TTC549 (cell line): Measurements from ENCODE around the gene MCF2L.
"Not testable (repeated sequence)": the region's sequence is repeated elsewhere in the genome, so short reads cannot be mapped to it uniquely, and the experiment has no call there.

Experiments used
- FAIRE-seq: peaks from 2 replicates; lab custom pipeline; 2012; peaks lifted over from hg19 to GRCh38; lab: Jason Lieb, UNC

MCF2L gene

DNA sequence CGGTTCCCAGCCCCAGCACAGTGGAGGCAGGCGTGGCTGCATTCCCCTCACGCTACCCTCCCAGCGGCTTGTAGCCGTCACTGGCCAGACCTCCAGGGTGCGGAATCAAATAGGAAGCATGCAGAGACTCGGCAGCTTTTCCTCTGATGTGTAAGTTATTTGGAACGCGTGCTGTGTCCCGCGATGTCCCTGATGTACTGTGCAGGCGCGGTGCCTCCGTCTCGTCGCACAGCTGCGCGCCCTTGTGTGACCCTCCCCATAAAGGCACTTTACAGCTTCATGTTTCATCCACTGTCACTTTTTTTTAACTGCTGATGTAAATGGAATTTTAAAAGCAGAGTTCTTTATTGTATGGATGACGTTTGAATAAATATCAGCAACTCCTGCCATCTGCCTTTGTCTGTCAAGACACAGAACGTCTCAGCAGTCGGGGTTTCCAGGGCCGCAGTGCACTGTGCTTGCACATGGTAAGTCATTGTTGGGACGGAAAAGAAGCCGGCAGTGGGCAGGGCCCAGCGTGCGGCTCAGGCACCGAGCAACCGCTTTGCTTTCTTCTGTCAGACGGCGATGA is 129.2 kb downstream of the MCF2L start:
- FAIRE-seq: no peak

DNA sequence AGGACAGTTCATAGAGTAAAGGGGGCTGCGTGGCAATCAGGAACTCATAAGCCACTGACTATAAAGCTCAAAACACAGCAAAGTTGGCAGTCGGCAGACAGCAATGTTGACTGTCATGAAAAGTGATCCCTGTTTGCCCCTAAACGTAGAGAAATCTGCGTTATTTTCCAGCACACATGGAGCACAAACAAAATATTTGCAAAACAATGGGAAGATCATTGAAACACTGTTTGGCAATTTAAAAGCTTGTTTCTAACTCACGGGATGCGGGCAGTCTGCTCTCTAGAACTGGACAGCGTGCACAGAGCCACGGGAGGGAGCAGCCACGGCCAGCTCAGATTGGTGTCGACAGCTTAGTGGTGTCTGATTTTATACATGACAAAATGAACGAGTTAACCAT is 130.1 kb downstream of the MCF2L start:
- FAIRE-seq: no peak

DNA sequence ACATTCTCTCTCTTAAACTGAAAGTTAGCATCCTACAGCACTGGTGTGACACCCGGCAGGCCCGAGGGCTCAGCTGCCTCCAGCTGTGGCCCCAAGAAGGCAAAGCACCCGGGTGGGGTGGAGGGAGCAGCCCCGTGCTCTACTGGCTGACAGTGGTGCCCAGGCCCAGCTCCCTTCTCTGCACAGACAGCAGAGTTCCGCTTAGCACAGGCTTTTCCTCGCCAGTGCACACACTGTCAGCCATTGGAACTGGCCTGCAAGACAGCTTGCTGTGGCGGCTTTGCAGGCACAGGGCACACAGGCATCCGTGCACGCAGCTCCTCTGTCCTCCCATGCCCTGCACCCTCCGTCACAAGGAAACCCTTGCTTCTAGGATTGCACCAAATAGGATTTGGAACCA is 133.3 kb downstream of the MCF2L start:
- FAIRE-seq: not testable (repeated sequence)

DNA sequence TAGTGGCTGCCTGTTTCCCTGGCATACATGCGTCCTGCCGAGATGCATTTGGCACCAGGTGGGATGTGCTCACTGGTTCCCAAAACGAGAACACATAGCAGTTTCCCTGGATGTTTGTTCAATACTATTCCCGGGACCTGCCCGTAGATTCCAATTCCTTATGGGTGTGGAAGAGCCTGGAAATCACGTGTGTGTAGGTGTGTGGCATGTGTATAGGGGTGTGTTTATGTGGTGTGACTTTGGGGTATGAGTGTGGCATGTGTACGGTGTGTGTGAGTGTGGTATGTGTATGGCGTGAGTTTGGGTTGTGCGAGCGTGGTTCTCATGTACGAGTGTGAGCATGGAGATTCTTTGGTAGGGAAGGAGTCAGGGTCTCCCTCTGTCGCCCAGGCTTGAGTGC is 133.7 kb downstream of the MCF2L start:
- FAIRE-seq: no peak

DNA sequence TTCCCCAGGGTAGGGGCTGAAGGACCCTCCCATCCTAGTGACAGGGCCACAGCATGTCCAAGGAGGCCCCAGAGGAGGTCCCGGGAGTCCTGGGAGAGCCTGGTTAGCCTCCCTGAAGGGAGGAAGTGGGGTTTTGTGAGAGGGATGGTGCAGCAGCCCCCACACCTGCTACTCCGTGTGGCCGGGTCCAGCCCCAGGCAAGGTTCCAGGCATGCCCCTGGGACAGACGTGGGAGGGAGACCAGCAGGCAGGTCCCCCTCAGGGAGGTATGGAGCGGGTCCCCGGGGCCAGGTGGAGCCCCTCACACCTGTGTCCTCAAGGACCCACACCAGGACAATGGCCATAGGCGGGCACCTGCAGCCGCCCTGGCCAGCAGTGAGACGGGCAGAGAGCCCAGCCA is 134.6 kb downstream of the MCF2L start:
- no peak for FAIRE-seq

DNA sequence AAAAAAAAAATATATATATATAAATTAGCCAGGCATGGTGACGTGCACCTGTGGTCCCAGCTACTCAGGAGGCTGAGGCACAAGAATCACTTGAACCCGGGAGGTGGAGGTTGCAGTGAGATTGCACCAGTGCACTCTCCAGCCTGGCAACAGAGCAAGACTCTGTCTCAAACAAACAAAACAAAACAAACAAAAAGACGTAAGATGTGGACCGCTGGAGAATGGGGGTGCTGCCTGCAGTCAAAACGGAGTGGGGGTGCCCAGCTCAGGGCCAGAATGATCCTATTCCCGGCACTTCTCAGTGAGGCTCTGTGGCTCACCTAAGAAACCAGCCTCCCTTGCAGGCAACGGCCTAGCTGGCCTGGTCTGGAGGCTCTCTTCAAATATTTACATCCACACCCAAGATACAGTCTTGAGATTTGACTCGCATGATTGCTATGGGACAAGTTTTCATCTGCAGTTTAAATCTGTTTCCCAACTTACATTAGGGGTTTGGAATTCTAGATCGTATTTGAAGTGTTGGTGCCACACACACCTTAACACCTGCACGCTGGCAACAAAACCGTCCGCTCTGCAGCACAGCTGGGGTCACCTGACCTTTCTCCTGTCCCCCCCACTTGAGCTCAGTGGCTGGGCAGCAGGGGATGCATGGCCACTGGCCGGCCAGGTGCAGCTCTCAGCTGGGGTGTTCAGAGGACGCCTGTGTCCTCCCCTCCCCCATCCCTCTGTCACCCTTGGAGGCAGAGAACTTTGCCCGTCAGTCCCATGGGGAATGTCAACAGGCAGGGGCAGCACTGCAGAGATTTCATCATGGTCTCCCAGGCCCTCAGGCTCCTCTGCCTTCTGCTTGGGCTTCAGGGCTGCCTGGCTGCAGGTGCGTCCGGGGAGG is 136.3 kb downstream of the MCF2L start, which contains the start of gene F7:
Gene F7 (plus strand): TSS at position 760 of the 889 bp plus-strand sequence. CDS start 51 bp downstream, at position 811.
- FAIRE-seq: no peak

DNA sequence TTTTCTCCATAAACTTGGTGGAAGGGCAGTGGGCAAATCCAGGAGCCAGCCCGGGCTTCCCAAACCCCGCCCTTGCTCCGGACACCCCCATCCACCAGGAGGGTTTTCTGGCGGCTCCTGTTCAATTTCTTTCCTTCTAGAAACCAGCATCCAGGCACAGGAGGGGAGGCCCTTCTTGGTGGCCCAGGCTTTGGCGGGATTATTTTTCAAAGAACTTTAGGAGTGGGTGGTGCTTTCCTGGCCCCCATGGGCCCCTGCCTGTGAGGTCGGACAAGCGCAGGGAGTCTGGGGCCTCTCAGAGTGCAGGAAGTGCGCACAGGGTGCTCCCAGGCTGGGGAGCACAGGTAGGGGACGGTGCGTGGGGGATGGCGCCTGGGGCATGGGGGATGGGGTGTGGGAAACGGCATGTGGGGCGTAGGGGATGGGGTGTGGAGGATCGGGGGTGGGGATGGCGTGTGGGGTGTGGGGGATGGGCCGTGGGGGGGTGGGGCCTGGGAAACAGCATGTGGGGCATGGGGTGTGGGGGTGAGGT is 137.0 kb downstream of the MCF2L start:
- no peak for FAIRE-seq

DNA sequence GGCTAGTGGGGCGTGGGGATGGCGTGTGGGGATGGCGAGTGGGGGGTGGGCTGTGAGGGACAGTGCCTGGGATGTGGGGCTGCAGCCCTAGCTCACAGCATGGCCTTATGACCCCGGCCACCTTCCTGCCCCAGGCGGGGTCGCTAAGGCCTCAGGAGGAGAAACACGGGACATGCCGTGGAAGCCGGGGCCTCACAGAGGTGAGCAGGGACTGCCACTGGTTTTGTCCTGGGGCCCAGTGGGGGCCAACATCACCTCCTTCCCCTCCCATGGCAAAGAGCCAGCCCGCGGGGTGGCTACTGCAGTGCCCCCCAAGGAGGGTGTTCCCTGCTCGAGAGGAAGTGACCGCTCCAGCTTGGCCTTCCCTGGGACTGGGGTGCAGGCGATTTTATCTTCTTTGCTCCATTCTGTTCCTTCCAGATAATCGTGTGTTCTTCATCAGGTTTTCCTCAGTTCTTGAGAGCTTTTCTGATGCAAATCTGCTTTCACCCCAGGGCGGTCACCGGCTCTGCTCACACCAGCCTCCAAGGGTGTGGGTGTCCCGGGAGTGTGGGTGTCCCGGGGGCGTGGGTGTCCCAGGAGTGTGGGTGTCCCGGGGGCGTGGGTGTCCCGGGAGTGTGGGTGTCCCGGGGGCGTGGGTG is 137.8 kb downstream of the MCF2L start:
- no peak for FAIRE-seq

DNA sequence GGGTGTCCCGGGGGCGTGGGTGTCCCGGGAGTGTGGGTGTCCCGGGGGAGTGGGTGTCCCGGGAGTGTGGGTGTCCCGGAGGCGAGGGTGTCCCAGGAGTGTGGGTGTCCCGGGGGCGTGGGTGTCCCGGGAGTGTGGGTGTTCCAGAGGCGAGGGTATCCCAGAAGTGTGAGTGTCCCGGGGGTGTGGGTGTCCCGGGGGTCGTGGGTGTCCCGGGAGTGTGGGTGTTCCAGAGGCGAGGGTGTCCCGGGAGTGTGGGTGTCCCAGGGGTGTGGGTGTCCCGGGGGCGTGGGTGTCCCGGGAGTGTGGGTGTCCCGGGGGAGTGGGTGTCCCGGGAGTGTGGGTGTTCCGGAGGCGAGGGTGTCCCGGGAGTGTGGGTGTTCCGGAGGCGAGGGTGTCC is 139.5 kb downstream of the MCF2L start:
- FAIRE-seq: not testable (repeated sequence)

DNA sequence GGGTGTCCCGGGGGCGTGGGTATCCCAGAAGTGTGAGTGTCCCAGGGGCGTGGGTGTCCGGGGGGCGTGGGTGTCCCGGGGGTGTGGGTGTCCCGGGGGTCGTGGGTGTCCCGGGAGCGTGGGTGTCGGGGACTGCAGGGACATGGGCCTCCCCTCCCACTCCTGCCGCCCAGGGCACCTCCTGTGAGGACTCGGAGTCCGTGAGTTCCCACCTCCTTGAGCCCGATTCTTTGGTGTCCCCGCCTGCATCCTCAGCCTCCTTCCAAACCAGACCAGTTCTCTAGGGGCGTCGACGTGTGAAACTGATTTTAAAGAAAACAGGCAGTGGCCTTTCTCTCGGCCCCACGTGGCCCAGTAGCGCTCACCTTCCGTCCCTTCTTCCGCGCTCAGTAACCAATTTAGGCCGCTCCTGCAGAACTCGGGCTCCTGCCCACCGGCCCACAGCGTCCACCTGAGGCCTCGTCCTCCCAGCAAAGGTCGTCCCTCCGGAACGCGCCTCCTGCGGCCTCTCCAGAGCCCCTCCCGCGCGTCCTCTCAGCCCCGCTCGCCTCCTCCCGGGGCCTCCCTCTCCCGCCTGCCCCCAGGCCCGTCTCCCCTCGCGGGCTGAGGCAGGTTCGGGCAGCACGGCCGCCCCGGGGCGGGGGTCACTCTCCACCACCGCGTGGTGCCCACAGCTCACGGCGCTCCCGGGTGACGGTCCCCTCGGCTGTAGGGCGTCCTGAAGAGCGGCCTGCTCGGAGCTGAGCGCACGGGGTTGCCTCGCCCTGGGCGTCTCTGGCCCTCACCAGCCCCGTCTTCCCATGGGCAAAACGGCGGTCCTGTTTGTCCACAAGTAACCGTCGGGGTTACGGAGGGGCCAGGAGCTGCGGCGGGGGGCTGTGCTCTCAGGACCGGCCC is 140.4 kb downstream of the MCF2L start:
- no peak for FAIRE-seq

DNA sequence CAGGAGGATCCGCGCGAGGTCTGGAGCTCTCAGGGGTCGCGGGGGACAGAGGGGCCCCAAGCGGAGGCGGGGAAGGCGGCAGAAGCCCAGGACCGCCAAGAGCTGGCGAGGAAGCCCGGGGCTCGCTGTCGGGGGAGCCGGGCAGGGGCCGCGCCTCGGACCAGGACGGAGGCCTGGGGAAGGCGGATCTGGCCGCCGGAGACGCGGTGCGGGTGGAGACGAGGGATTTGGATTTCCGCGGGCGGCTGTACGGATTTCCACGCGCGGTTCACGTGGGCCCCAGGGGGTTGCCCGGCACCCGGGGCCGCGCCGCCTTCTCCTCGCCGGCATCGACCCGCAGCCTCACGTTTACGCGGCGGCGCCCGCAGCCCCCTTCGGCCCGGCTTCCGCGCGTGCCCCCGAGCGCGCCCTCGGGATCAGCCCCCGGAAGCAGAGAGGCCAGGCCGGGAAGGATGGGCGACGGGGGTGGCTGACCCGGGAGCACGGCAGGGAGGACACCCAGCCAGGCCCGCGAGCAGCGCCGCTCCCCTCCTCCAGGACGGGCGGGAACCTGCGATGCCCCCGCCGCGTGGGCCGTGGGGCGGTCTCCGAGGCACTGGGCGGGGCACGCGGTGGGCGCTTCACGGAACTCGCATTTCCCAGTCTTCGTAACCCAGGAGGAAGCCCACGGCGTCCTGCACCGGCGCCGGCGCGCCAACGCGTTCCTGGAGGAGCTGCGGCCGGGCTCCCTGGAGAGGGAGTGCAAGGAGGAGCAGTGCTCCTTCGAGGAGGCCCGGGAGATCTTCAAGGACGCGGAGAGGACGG is 141.2 kb downstream of the MCF2L start:
- no peak for FAIRE-seq

DNA sequence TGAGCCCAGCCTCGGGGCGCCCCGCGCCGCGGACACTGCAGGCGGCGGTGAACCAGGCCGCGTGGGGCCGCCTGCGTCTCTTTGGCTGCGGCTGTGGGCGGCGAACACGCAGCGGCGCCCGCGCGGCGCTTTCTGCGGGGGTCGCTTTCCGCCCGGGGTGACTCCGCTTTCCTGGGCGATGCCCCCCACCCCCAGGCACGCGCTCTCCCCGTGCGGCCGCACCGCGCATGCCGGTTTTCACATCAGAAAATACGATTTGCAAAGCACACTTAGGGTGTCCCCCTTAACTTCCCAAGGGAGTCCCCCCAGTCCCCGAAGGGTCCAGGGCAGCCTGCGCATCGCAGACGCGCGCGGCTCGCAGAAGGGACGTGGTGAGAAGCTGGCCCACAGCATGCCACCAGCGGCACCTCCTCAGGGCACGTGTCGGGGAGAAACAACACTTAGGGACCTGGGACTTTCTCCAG is 141.9 kb downstream of the MCF2L start:
- FAIRE-seq: no peak

DNA sequence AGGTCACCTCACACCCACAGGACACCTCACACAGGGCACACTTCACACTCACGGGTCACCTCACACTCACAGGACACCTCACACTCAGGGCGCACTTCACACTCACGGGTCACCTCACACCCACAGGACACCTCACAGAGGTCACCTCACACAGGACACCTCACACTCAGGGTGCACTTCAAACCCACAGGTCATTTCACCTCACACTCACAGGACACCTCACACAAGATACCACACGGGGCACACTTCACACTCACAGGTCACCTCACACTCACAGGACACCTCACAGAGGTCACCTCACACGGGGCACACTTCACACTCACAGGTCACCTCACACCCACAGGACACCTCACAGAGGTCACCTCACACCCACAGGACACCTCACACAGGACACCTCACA is 142.8 kb downstream of the MCF2L start:
- FAIRE-seq: not testable (repeated sequence)

DNA sequence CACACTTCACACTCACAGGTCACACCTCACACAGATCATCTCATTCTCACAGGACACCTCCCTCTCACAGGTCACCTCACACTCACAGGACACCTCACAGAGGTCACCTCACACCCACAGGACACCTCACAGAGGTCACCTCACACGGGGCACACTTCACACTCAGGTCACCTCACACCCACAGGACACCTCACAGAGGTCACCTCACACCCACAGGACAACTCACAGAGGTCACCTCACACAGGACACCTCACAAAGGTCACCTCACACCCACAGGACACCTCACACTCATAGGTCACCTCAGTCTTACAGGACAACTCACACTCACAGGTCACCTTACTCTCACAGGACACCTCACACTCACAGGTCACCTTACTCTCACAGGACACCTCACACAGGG is 143.5 kb downstream of the MCF2L start:
- FAIRE-seq: not testable (repeated sequence)

DNA sequence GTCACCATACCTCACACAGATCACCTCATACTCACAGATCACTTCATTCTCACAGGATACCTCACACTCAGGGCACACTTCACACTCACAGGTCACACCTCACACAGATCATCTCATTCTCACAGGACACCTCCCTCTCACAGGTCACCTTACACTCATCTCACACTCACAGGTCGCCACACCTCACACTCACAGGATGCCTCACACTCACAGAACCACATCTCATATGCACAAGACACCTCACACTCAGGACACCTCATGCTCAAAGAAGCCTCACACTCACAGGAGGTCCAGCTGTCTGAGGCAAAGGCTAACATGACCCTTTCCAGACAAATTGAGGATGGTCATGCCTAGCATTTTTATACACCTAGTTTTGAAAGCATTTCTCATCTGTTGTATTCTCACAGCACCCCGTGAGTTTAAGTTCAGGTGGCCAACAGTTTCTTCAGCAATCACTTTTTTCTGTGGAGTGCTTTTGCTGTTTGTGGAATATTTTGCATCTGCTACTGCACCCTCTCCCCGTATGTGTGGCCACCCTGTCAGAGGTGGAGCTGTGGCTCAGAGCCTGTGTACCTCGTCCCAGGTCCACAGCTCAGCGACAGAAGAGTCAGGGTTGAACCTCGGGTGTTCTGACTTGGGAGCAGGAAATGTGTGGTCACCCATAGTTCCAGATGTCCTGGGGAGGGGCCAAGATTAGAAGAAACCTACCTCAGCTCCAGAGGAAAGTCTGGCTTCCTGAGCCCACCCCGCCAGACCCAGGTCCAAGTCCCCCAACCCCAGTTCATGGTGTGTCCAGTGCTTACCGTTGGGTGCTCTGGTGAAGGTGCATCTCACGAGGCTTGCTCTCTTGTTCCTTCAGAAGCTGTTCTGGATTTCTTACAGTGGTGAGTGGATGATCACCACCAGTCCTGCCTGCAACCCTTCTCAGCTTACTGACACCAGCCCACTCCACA is 144.2 kb downstream of the MCF2L start:
- no peak for FAIRE-seq

DNA sequence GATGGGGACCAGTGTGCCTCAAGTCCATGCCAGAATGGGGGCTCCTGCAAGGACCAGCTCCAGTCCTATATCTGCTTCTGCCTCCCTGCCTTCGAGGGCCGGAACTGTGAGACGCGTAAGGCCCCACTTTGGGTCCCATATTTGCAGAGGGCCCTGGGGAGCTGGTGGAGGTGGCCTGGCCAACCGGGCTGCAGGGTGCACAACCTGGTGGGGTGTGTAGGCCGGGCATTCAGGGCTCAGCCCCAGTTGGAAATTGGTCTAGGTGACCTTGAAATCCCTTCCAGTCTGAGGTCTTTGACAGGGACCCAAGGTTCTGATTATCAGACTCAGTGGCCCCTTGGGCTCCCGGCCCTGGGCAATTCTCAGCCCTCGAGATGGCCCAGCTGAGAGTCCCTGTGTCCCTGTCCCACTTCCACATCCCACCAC is 144.8 kb downstream of the MCF2L start:
- FAIRE-seq: no peak

DNA sequence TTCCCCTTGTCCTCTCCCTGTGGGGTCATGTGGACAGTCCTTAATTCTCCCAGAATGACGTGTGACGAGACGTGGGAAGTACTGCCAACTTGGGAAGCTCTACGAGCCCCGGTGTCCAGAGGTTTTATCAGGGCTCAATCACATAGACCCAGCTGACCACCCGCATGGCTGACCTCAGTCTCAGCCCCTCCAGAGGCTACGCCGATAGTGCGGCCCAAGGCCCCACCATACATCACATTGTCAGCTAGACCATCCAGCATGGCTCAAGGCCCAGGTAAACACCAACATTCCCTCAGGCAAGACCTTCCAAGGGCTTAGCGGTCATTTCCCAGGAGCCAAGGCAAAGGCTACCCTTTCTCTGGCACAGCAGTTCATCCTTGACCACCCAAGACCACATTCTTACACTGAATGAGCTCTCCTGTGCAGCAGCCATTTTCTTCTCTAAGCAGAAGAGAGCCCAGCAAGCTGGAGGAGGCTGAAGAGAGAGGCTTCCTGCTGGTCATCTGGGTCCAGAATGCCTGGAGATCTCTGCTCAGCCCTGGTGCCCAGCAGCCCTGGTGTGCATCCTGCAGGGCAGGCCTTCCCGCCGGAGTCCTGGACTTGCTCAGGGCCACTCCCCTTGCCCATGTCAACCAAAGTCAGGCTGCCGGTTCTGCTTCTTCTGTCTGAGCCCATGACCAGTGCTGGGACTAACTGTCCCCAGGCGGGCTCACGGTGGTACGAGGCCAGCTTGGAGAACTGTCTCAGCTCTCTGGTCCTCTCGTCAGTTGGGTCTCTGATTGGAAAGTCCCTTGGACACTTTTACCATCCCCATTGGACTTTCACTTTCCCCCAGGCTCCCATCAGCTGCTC is 145.7 kb downstream of the MCF2L start:
- FAIRE-seq: no peak

DNA sequence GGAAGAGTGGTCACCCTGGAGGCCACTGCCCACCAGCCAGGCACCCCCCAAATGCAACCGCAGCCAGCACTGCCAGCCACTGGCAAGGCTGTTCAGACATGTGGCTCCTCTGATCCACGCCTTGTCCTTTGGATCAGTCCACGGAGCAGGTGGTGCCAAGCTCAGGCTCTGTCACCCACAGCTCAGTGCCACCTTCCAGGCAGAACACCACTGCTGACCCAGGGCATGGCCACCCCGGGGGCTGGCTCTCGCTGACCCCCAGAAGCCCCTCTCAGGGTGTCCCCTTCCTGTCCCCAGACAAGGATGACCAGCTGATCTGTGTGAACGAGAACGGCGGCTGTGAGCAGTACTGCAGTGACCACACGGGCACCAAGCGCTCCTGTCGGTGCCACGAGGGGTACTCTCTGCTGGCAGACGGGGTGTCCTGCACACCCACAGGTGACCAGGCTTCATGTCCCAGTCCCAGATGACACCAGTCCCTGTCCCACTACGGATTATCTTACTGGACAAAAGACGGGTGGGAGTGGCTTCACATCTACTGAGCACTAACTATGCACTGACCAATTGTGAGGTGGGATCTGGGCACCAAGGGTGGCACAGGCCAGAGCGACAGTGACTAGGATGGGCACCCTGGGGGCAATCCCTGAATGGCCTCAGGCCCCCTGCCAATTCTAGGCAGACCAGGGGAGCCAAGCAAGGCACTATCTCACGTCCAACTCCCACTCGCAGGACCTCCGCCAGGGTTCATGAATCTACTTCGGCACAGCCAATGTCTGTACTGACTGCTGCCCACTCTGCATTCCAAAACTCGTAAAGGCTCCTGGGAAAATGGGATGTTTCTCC is 146.6 kb downstream of the MCF2L start:
- no peak for FAIRE-seq
